Ovary (tissue), 9 donors: ENCODE measurements around the gene FRMD4A. TPM values are rescaled to one million over a fixed set of nuclear protein-coding genes. Genes with fewer than 3 reads are reported as not detected.

Experiments
- DNase-seq, 5 donors: peaks; one replicate each; pipeline ENCODE4 v3.0.0-alpha.2; 2019 to 2020
- H3K27ac ChIP-seq, 2 donors: fragments of 200-600 bp; one replicate each; pipeline versions ENCODE4 v1.5.1 to v1.8.0; 2019 to 2022
- H3K27me3 ChIP-seq: fragments of 200-600 bp; one replicate; pipeline ENCODE4 v1.8.0; 2022
- H3K36me3 ChIP-seq: fragments of 200-600 bp; sonication (generic); one replicate; pipeline ENCODE4 v1.5.1; 2019
- H3K4me1 ChIP-seq: one replicate; pipeline ENCODE4 v1.8.1; 2013; ENCODE audit warnings: mild to moderate bottlenecking, moderate library complexity; ENCODE audit not compliant: insufficient read depth
- H3K4me3 ChIP-seq: fragments of 200-600 bp; sonication (generic); one replicate; pipeline ENCODE4 v1.5.1; 2017
- H3K9me3 ChIP-seq, 2 donors: fragments of 200-600 bp in 1 of 2; sonication (generic) in 1 of 2; one replicate each; pipeline versions ENCODE4 v1.5.1 to v1.8.1; 2013 to 2019; ENCODE audit warnings: mild to moderate bottlenecking in 1 of 2, moderate library complexity in 1 of 2
- EP300 ChIP-seq: sonication (generic); formaldehyde crosslinking; IDR thresholded peaks from one replicate; pipeline ENCODE4 v1.6.1; 2017; ENCODE audit warnings: antibody characterized with exemption
- POLR2A ChIP-seq: fragments of 450-650 bp; IDR thresholded peaks from one replicate; pipeline ENCODE4 v1.6.1; 2017; ENCODE audit warnings: antibody characterized with exemption, mild to moderate bottlenecking, moderate library complexity
- WGBS, 3 donors: extraction: QIAGEN DNeasy Blood & Tissue Kit in 1 of 3; methylation state at CpG; one replicate each; pipeline versions ENCODE4 v1.1.5 to v1.1.7; 2013 to 2017; 5-methylcytosine and 5-hydroxymethylcytosine counted together
- intact Hi-C, 4 donors: fragments of 100-400 bp; cut with DNase I; formaldehyde crosslinking; loops; one replicate each; pipeline versions ENCODE4 v1.11.0 to v1.15.1; 2022 to 2023
- polyA plus RNA-seq, 2 donors: library from polyadenylated mRNA; stranded (reverse); fragments of 200-250 nt in 1 of 2; fragments of 350-450 nt in 1 of 2; fragmentation: Illumina TruSeq in 1 of 2; extraction: RNeasy Lipid Tissue Mini Kit (QIAGEN cat#74804) in 1 of 2; gene quantifications; one replicate each; pipeline ENCODE4 v1.2.3, GENCODE V29; 2013 to 2014
- total RNA-seq, 7 donors: library from RNA; depleted of rRNA in 2 of 7; stranded (reverse); fragments of >200 nt in 2 of 7; fragmentation: NEBNext Ultra II Directional in 3 of 7; extraction: Animal tissue kit (Norgen Biotek cat#: 25700) in 3 of 7; gene quantifications; one replicate each; pipeline versions ENCODE4 v1.1.0 to v1.2.4, GENCODE V29; 2016 to 2023
- TF ChIP-seq, protein P1 (sequence below), 3 donors: fragments of 450-650 bp in 2 of 3; fragments of 200-600 bp in 1 of 3; IDR thresholded peaks; one replicate each; pipeline versions ENCODE4 v1.5.1 to v1.8.0; 2016 to 2022; ENCODE audit warnings: antibody characterized with exemption in 3 of 3, mild to moderate bottlenecking in 1 of 3
- donor health status: DM: no; HTN: no; CAD: no; lungs with moderate emphysema.
- donor health status: DM: no; HTN: no; CAD: no.
- donor health status: Bipolar disorder and iron deficiency.
- donor health status: DM: yes; HTN: yes; CAD: no.
- donor health status: DM: no; HTN: no; CAD: no.
- donor health status: DM: yes; HTN: yes; CAD: no.

The FRMD4A gene
- total and polyA plus RNA-seq, 9 donors: 5.5 to 24.7 (median 11.3) TPM

DNA sequence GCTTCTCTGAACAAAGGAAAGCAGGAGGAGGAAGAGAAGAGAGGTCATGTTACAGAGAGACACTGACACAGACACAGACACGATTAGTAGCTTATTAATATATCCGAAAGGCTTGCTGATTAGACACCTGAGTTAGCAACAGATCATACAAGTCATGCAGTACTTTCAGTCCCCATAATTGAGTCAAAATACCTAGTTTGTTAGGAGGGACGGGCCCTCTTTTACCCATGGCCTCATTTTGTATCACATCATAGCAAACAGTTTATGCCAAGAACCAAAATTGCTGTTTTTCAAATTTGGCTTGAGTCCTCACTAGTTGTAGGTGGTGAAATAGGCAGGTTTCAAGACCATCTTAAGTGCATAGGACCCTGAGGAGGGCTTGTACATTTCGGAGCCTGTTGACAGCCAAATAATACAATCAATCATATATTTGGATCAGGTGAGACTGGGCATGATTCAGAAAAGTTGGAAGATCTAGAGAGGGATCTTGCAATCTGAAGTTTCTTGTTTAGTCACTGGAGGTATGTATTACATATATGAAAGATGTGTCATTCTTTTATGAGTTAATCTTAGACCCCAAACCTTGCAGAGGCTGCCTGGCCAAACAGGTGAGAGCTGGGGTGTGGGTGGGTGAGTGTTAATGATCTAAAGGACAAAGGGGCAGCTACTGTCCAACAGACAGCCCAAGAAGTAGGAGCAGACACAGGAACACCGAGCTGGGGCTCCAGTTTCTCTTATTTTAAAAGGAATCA is 678.6 kb downstream of the FRMD4A start:
- DNase-seq: no peak
- WGBS, 3 donors: 59 to 66% (median 61%) methylated on average over 5 of the region's 5 CpGs
- TF ChIP-seq, protein P1, sequence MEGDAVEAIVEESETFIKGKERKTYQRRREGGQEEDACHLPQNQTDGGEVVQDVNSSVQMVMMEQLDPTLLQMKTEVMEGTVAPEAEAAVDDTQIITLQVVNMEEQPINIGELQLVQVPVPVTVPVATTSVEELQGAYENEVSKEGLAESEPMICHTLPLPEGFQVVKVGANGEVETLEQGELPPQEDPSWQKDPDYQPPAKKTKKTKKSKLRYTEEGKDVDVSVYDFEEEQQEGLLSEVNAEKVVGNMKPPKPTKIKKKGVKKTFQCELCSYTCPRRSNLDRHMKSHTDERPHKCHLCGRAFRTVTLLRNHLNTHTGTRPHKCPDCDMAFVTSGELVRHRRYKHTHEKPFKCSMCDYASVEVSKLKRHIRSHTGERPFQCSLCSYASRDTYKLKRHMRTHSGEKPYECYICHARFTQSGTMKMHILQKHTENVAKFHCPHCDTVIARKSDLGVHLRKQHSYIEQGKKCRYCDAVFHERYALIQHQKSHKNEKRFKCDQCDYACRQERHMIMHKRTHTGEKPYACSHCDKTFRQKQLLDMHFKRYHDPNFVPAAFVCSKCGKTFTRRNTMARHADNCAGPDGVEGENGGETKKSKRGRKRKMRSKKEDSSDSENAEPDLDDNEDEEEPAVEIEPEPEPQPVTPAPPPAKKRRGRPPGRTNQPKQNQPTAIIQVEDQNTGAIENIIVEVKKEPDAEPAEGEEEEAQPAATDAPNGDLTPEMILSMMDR (IDR thresholded peaks at IDR 0.05): no peak
- TF ChIP-seq EP300 (no peak), POLR2A (no peak)
- Histone ChIP-seq H3K4me3 (no peak overlapping the region), H3K4me1 (no peaks in the 10 kb centered on the region), H3K36me3 (no peaks in the 10 kb centered on the region), H3K9me3 (no peaks in the 10 kb centered on the region), H3K27me3 (no peaks in the 10 kb centered on the region), H3K27ac (no peak overlapping the region)
- intact Hi-C loops: no loop called here

- TF ChIP-seq, protein P1 (IDR thresholded peaks at IDR 0.05): no peak
- TF ChIP-seq EP300 (no peak), POLR2A (no peak)
- Histone ChIP-seq H3K4me1 (no peaks in the 10 kb centered on the region), H3K4me3 (no peak overlapping the region), H3K27me3 (no peaks in the 10 kb centered on the region), H3K36me3 (no peaks in the 10 kb centered on the region), H3K27ac (no peak overlapping the region), H3K9me3 (no peaks in the 10 kb centered on the region)
- 45 to 50% (median 47%) methylated on average over 5 of the region's 5 CpGs for WGBS, 3 donors
- no peak for DNase-seq
- intact Hi-C loops: no loop called here
Measured at GRCh38 chr10:13650961-13651360, 679.8 kb downstream of the FRMD4A start.

DNA sequence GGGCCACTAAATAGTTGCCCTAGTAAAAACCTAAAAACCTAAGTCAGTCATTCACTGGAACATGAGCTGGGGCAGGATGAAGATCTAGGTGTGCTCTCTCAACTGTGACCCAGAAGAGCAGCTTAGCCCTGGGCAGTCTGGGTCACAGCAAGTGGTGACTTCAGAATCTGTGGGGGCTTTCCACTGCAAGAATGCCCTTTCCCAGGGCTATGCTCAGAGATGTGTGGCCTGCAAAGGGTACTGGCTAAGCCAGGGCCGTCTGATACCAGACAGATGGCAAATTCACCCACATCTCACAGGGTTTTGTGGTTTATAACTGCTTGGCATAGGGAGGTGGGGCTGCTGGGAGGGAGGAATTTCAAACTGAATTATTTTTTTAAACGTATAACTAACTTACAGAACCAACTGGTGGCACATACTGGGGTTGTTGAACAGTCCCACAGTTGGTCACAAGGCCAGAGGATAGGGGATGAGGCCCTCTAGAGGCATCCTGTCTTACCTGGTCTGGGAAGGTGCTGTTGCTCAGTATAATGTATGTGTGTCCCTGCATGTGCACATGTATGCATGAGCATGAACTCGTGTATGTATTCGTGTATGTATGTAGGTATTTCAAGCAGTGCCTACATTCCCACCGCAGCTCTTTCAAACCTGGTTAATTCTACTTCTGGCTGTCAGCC is 680.7 kb downstream of the FRMD4A start:
- no peak overlapping the region for H3K27ac ChIP-seq
- H3K27me3 ChIP-seq: no peaks in the 10 kb centered on the region
- no peak overlapping the region for H3K4me3 ChIP-seq
- H3K36me3 ChIP-seq: no peaks in the 10 kb centered on the region
- WGBS, 3 donors: 60 to 73% (median 72%) methylated on average over 5 of the region's 5 CpGs
- no peaks in the 10 kb centered on the region for H3K9me3 ChIP-seq
- intact Hi-C loops: no loop called here
- H3K4me1 ChIP-seq: no peaks in the 10 kb centered on the region
- no peak for DNase-seq
- no peak for TF ChIP-seq EP300
- TF ChIP-seq POLR2A: no peak
- TF ChIP-seq, protein P1 (IDR thresholded peaks at IDR 0.05): no peak

- H3K27ac ChIP-seq: no peak overlapping the region
- intact Hi-C loops: no loop called here
- no peaks in the 10 kb centered on the region for H3K36me3 ChIP-seq
- no peak for DNase-seq
- H3K27me3 ChIP-seq: no peaks in the 10 kb centered on the region
- TF ChIP-seq, protein P1 (IDR thresholded peaks at IDR 0.05): no peak
- TF ChIP-seq EP300 (no peak), POLR2A (no peak)
- H3K4me1 ChIP-seq: no peaks in the 10 kb centered on the region
- H3K9me3 ChIP-seq: no peaks in the 10 kb centered on the region
- WGBS, 3 donors: 87 to 93% (median 89%) methylated on average over 12 of the region's 12 CpGs
- H3K4me3 ChIP-seq: no peak overlapping the region
Measured at GRCh38 chr10:13648425-13648824, 682.3 kb downstream of the FRMD4A start.
